ENCODE results near the gene EEF1A2.

Gene EEF1A2

GRCh38 chr20:63534831-63535651 lies 36.2 kb upstream of the EEF1A2 start:
- peak overlapping the region; percentile 43 for H4K8ac ChIP-seq (ENCODE audit: low read depth, low read length)
- H3K27ac ChIP-seq (replicated peaks; ENCODE audit: low read length), result no peak overlapping the region

GRCh38 chr20:63534427-63534830 lies 35.5 kb upstream of the EEF1A2 start:
- H3K18ac ChIP-seq (ENCODE audit: low read length), result peak overlapping the region; percentile 65
- peak overlapping the region; percentile 97 for H2BK12ac ChIP-seq (ENCODE audit: low read length)
- peak overlapping the region; percentile 99 for H2AK5ac ChIP-seq (ENCODE audit: low read depth, low read length)
- no peak overlapping the region for H3K4ac ChIP-seq (ENCODE audit: low read length)
- H3K23ac ChIP-seq (ENCODE audit: low read depth, low read length, poor library complexity), result peak overlapping the region; percentile 5
- H2BK15ac ChIP-seq (ENCODE audit: low read length), result peak overlapping the region; percentile 55
- peak overlapping the region; percentile 97 for H3K14ac ChIP-seq (ENCODE audit: low read length)
- peaks cover 0 to 2% (median 0%) of the 10 kb centered on the region in 3 experiments for H3K27me3 ChIP-seq (ENCODE audit: control insufficient read depth in 3 of 3, insufficient read depth in 3 of 3, low read depth in 1 of 3, low read length in 3 of 3)
- no peak overlapping the region for H2BK5ac ChIP-seq (ENCODE audit: low read length)
- H3K4me1 ChIP-seq (ENCODE audit: control insufficient read depth in 2 of 2, insufficient read depth in 1 of 2, low read depth in 1 of 2, low read length in 2 of 2), result peaks cover 16 to 19% of the 10 kb centered on the region in 2 donors
- no CpG with 5 or more reads among the region's 12 CpGs for WGBS, 2 donors (ENCODE audit: extremely low coverage in 2 of 2, insufficient read length in 2 of 2, insufficient replicate concordance in 1 of 2)
- H3K79me1 ChIP-seq (ENCODE audit: low read depth, low read length), result peaks cover 3% of the 10 kb centered on the region
- no peak overlapping the region for H3K4me3 ChIP-seq (ENCODE audit: low read length in 2 of 2)
- peak overlapping the region; percentile 43 for H4K8ac ChIP-seq (ENCODE audit: low read depth, low read length)
- no peak overlapping the region for H3K4me2 ChIP-seq (ENCODE audit: insufficient read depth, low read length, poor library complexity, severe bottlenecking)
- no peak overlapping the region for H4K91ac ChIP-seq (ENCODE audit: low read depth, low read length, poor library complexity)
- no peak overlapping the region for H3K27ac ChIP-seq (replicated peaks; ENCODE audit: low read length)
- peak overlapping the region; percentile 44 for H3K9ac ChIP-seq (ENCODE audit: low read depth, low read length, poor library complexity)
- no peak overlapping the region for H2AFZ ChIP-seq (ENCODE audit: low read length)
- H2BK120ac ChIP-seq (ENCODE audit: low read depth, low read length), result peak overlapping the region; percentile 76
- H3K36me3 ChIP-seq (replicated peaks in 1 of 2; ENCODE audit: control insufficient read depth in 2 of 2, insufficient read depth in 2 of 2, low read length in 2 of 2), result no peaks in the 10 kb centered on the region
- DNase-seq (ENCODE audit: low spot score), result no peak
- peaks cover 0 to 2% of the 10 kb centered on the region in 2 donors for H3K9me3 ChIP-seq (replicated peaks in 1 of 2; ENCODE audit: control insufficient read depth in 2 of 2, insufficient read depth in 1 of 2, low read depth in 1 of 2, low read length in 2 of 2)

More at GRCh38 chr20:63534831-63535651, 36.2 kb upstream of the EEF1A2 start:
- Histone ChIP-seq H3K9me3 (replicated peaks in 1 of 2; ENCODE audit: control insufficient read depth in 2 of 2, insufficient read depth in 1 of 2, low read depth in 1 of 2, low read length in 2 of 2) (peaks cover 0 to 2% of the 10 kb centered on the region in 2 donors), H3K4me1 (ENCODE audit: control insufficient read depth in 2 of 2, insufficient read depth in 1 of 2, low read depth in 1 of 2, low read length in 2 of 2) (peaks cover 16 to 20% of the 10 kb centered on the region in 2 donors), H2BK5ac (ENCODE audit: low read length) (peak overlapping the region; percentile 90), H3K9ac (ENCODE audit: low read depth, low read length, poor library complexity) (peak overlapping the region; percentile 60), H3K23ac (ENCODE audit: low read depth, low read length, poor library complexity) (peak overlapping the region; percentile 98), H3K36me3 (replicated peaks in 1 of 2; ENCODE audit: control insufficient read depth in 2 of 2, insufficient read depth in 2 of 2, low read length in 2 of 2) (no peaks in the 10 kb centered on the region), H3K4me2 (ENCODE audit: insufficient read depth, low read length, poor library complexity, severe bottlenecking) (no peak overlapping the region), H2BK12ac (ENCODE audit: low read length) (peak overlapping the region; percentile 97), H3K4ac (ENCODE audit: low read length) (no peak overlapping the region), H2BK120ac (ENCODE audit: low read depth, low read length) (no peak overlapping the region), H2AK5ac (ENCODE audit: low read depth, low read length) (peak overlapping the region; percentile 99), H3K18ac (ENCODE audit: low read length) (peak overlapping the region; percentile 65), H3K14ac (ENCODE audit: low read length) (peak overlapping the region; percentile 97), H2AFZ (ENCODE audit: low read length) (no peak overlapping the region), H4K91ac (ENCODE audit: low read depth, low read length, poor library complexity) (peak overlapping the region; percentile 99), H2BK15ac (ENCODE audit: low read length) (peak overlapping the region; percentile 75), H3K4me3 (ENCODE audit: low read length in 2 of 2) (no peak overlapping the region), H3K79me1 (ENCODE audit: low read depth, low read length) (no peaks in the 10 kb centered on the region), H3K27me3 (ENCODE audit: control insufficient read depth in 3 of 3, insufficient read depth in 3 of 3, low read depth in 1 of 3, low read length in 3 of 3) (peaks cover 0 to 3% (median 0%) of the 10 kb centered on the region in 3 experiments)
- DNase-seq (ENCODE audit: low spot score), result no peak
- WGBS, 2 donors (ENCODE audit: extremely low coverage in 2 of 2, insufficient read length in 2 of 2, insufficient replicate concordance in 1 of 2), result no CpG with 5 or more reads among the region's 49 CpGs

GRCh38 chr20:63533871-63534393 lies 35.0 kb upstream of the EEF1A2 start:
- no CpG with 5 or more reads among the region's 28 CpGs for WGBS, 2 donors (ENCODE audit: extremely low coverage in 2 of 2, insufficient read length in 2 of 2, insufficient replicate concordance in 1 of 2)

GRCh38 chr20:63533388-63533787 lies 34.5 kb upstream of the EEF1A2 start:
- Histone ChIP-seq H3K18ac (ENCODE audit: low read length) (no peak overlapping the region), H3K79me1 (ENCODE audit: low read depth, low read length) (peaks cover 6% of the 10 kb centered on the region), H4K91ac (ENCODE audit: low read depth, low read length, poor library complexity) (no peak overlapping the region), H2BK120ac (ENCODE audit: low read depth, low read length) (no peak overlapping the region), H3K27me3 (ENCODE audit: control insufficient read depth in 3 of 3, insufficient read depth in 3 of 3, low read depth in 1 of 3, low read length in 3 of 3) (no peaks in the 10 kb centered on the region), H2BK15ac (ENCODE audit: low read length) (no peak overlapping the region), H3K27ac (replicated peaks; ENCODE audit: low read length) (no peak overlapping the region), H4K8ac (ENCODE audit: low read depth, low read length) (no peak overlapping the region), H3K4me2 (ENCODE audit: insufficient read depth, low read length, poor library complexity, severe bottlenecking) (no peak overlapping the region), H2AK5ac (ENCODE audit: low read depth, low read length) (no peak overlapping the region), H3K4me3 (ENCODE audit: low read length in 2 of 2) (no peak overlapping the region), H3K14ac (ENCODE audit: low read length) (peak overlapping the region; percentile 75), H3K4ac (ENCODE audit: low read length) (no peak overlapping the region), H3K9me3 (replicated peaks in 1 of 2; ENCODE audit: control insufficient read depth in 2 of 2, insufficient read depth in 1 of 2, low read depth in 1 of 2, low read length in 2 of 2) (peaks cover 0 to 2% of the 10 kb centered on the region in 2 donors), H3K23ac (ENCODE audit: low read depth, low read length, poor library complexity) (no peak overlapping the region), H3K36me3 (replicated peaks in 1 of 2; ENCODE audit: control insufficient read depth in 2 of 2, insufficient read depth in 2 of 2, low read length in 2 of 2) (peaks cover 0 to 2% of the 10 kb centered on the region in 2 donors), H2BK12ac (ENCODE audit: low read length) (no peak overlapping the region), H2BK5ac (ENCODE audit: low read length) (no peak overlapping the region), H3K4me1 (ENCODE audit: control insufficient read depth in 2 of 2, insufficient read depth in 1 of 2, low read depth in 1 of 2, low read length in 2 of 2) (peaks cover 16 to 17% of the 10 kb centered on the region in 2 donors), H3K9ac (ENCODE audit: low read depth, low read length, poor library complexity) (no peak overlapping the region), H2AFZ (ENCODE audit: low read length) (no peak overlapping the region)
- no CpG with 5 or more reads among the region's 14 CpGs for WGBS, 2 donors (ENCODE audit: extremely low coverage in 2 of 2, insufficient read length in 2 of 2, insufficient replicate concordance in 1 of 2)
- DNase-seq (ENCODE audit: low spot score), result no peak

More at GRCh38 chr20:63533871-63534393, 35.0 kb upstream of the EEF1A2 start:
- Histone ChIP-seq H3K4me1 (ENCODE audit: control insufficient read depth in 2 of 2, insufficient read depth in 1 of 2, low read depth in 1 of 2, low read length in 2 of 2) (peaks cover 16 to 19% of the 10 kb centered on the region in 2 donors), H3K36me3 (replicated peaks in 1 of 2; ENCODE audit: control insufficient read depth in 2 of 2, insufficient read depth in 2 of 2, low read length in 2 of 2) (peaks cover 0 to 2% of the 10 kb centered on the region in 2 donors), H4K91ac (ENCODE audit: low read depth, low read length, poor library complexity) (no peak overlapping the region), H2BK12ac (ENCODE audit: low read length) (peak overlapping the region; percentile 31), H3K27me3 (ENCODE audit: control insufficient read depth in 3 of 3, insufficient read depth in 3 of 3, low read depth in 1 of 3, low read length in 3 of 3) (no peaks in the 10 kb centered on the region), H2BK5ac (ENCODE audit: low read length) (no peak overlapping the region), H3K9ac (ENCODE audit: low read depth, low read length, poor library complexity) (peak overlapping the region; percentile 44), H3K18ac (ENCODE audit: low read length) (peak overlapping the region; percentile 3), H2AFZ (ENCODE audit: low read length) (no peak overlapping the region), H3K23ac (ENCODE audit: low read depth, low read length, poor library complexity) (peak overlapping the region; percentile 5), H3K4ac (ENCODE audit: low read length) (no peak overlapping the region), H3K79me1 (ENCODE audit: low read depth, low read length) (peaks cover 6% of the 10 kb centered on the region), H2BK15ac (ENCODE audit: low read length) (peak overlapping the region; percentile 55), H2AK5ac (ENCODE audit: low read depth, low read length) (peak overlapping the region; percentile 99), H3K9me3 (replicated peaks in 1 of 2; ENCODE audit: control insufficient read depth in 2 of 2, insufficient read depth in 1 of 2, low read depth in 1 of 2, low read length in 2 of 2) (peaks cover 0 to 2% of the 10 kb centered on the region in 2 donors), H3K27ac (replicated peaks; ENCODE audit: low read length) (no peak overlapping the region), H2BK120ac (ENCODE audit: low read depth, low read length) (peak overlapping the region; percentile 76), H4K8ac (ENCODE audit: low read depth, low read length) (peak overlapping the region; percentile 3), H3K4me3 (ENCODE audit: low read length in 2 of 2) (no peak overlapping the region), H3K4me2 (ENCODE audit: insufficient read depth, low read length, poor library complexity, severe bottlenecking) (no peak overlapping the region), H3K14ac (ENCODE audit: low read length) (peak overlapping the region; percentile 97)
- no peak for DNase-seq (ENCODE audit: low spot score)

Measured in neuronal stem cell (in vitro differentiated cells).